Measurements from ENCODE around the gene FOXA2. TPM values are rescaled to one million over a fixed set of nuclear protein-coding genes. Genes with fewer than 3 reads are reported as not detected.
A peak's percentile ranks its signal among the peaks of the same experiment; 100 is the strongest.

Gene FOXA2
- total and polyA plus RNA-seq, 12 donors: not detected

DNA sequence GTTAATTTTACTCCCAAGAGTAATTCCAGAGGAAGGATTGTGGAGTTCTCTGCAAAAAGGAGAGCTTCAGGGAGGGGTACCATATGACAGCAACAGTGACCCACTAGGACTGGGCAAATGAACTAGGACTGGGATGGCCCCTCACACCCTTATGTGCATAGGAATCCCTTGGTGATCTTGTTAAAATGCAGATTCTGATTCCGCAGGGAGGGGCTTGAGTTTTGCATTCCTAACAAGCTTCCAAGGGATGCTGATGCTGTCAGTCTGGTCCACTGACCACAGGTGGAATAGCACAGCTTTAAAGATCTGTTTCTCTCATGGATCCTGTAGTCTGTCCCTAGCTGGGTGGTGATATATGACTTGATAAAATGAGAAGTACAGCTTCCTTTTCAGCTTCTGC, 6.3 kb upstream of the FOXA2 start:
- Histone ChIP-seq H3K9me3 (replicated peaks in 1 of 3) (no peaks in the 10 kb centered on the region), H3K27ac (no peak overlapping the region), H3K36me3 (replicated peaks in 1 of 2) (no peaks in the 10 kb centered on the region), H3K4me3 (no peak overlapping the region), H3K4me1 (replicated peaks in 1 of 2) (no peaks in the 10 kb centered on the region), H3K27me3 (peaks cover 39% of the 10 kb centered on the region)
- 0 to 14% (median 2%) methylated on average over 1 of the region's 1 CpG for WGBS, 4 donors
- TF ChIP-seq, protein P1, sequence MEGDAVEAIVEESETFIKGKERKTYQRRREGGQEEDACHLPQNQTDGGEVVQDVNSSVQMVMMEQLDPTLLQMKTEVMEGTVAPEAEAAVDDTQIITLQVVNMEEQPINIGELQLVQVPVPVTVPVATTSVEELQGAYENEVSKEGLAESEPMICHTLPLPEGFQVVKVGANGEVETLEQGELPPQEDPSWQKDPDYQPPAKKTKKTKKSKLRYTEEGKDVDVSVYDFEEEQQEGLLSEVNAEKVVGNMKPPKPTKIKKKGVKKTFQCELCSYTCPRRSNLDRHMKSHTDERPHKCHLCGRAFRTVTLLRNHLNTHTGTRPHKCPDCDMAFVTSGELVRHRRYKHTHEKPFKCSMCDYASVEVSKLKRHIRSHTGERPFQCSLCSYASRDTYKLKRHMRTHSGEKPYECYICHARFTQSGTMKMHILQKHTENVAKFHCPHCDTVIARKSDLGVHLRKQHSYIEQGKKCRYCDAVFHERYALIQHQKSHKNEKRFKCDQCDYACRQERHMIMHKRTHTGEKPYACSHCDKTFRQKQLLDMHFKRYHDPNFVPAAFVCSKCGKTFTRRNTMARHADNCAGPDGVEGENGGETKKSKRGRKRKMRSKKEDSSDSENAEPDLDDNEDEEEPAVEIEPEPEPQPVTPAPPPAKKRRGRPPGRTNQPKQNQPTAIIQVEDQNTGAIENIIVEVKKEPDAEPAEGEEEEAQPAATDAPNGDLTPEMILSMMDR (IDR thresholded peaks at IDR 0.05): no peak
- TF ChIP-seq POLR2A (IDR thresholded peaks at IDR 0.05): no peak
- intact Hi-C loops (cut with DNase I): no loop called here
- no peak for DNase-seq

GRCh38 chr20:22586645-22587310, 2.4 kb upstream of the FOXA2 start:
- Histone ChIP-seq H3K9me3 (replicated peaks in 1 of 3) (no peaks in the 10 kb centered on the region), H3K4me3 (no peak overlapping the region), H3K4me1 (replicated peaks in 1 of 2) (no peaks in the 10 kb centered on the region), H3K27me3 (peaks cover 73% of the 10 kb centered on the region), H3K27ac (no peak overlapping the region), H3K36me3 (replicated peaks in 1 of 2) (no peaks in the 10 kb centered on the region)
- DNase-seq: peak in 2 of 7 donors; percentile 18 to 24
- TF ChIP-seq, protein P1 (IDR thresholded peaks at IDR 0.05): peak in 5 of 6 experiments; percentile 10 to 44 (median 28)
- TF ChIP-seq POLR2A (IDR thresholded peaks at IDR 0.05): no peak
- WGBS, 4 donors: 3 to 6% (median 6%) methylated on average over 7 to 47 of the region's 47 CpGs
- intact Hi-C loops (cut with DNase I): no loop called here

GRCh38 chr20:22585786-22586493, 1.6 kb upstream of the FOXA2 start:
- Histone ChIP-seq H3K27ac (no peak overlapping the region), H3K4me3 (no peak overlapping the region), H3K36me3 (replicated peaks in 1 of 2) (no peaks in the 10 kb centered on the region), H3K27me3 (peaks cover 82% of the 10 kb centered on the region), H3K4me1 (replicated peaks in 1 of 2) (no peaks in the 10 kb centered on the region), H3K9me3 (replicated peaks in 1 of 3) (no peaks in the 10 kb centered on the region)
- no peak for DNase-seq
- intact Hi-C loops (cut with DNase I): no loop called here
- TF ChIP-seq POLR2A (IDR thresholded peaks at IDR 0.05): no peak
- TF ChIP-seq, protein P1 (IDR thresholded peaks at IDR 0.05): no peak
- 10 to 19% (median 12%) methylated on average over 24 to 29 of the region's 29 CpGs for WGBS, 4 donors

DNA sequence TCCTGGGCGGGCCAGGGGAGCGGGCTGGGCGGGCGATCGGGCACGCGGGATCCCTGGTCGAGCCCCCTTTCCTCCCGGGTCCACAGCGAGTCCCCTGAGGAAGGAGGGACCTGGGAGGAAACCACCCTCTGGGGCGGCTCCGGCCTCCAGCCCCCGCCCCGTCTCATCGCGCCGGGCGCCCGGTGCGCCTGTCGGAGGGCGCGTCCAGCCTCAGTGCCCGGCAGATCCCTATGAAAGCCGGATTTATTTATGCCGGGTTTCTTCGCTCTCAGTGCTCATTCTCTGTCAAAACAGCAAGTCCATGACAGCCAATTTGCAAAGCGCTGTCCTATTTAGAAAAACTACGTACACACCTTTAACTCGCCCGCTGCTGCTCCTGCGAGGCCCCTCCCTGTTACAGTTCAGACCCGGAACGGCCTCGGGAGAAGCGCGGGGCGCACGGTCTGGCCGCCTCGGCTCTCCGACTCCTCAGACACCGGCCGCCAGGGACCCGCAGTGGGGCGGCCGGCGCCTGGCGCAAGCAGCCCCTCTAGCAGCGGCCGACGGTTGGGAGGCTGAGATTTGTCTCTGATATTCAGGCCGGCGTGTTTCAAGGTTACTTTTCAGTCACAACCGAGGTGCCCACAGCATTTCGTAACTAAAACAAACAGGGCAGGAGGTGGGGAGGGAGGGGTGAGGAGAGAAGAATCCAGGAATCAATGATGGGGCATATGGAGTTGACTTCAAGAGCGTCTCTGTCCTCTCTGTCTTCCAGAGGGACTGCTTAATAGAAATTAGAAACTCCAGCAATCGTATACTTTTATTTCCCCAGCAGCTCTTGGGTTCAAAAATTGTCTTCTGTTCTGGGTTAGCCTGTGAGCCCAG, 782 bp upstream of the FOXA2 start:
- Histone ChIP-seq H3K27ac (no peak overlapping the region), H3K4me3 (no peak overlapping the region), H3K27me3 (peaks cover 89% of the 10 kb centered on the region), H3K4me1 (replicated peaks in 1 of 2) (no peaks in the 10 kb centered on the region), H3K36me3 (replicated peaks in 1 of 2) (no peaks in the 10 kb centered on the region), H3K9me3 (replicated peaks in 1 of 3) (no peaks in the 10 kb centered on the region)
- TF ChIP-seq, protein P1 (IDR thresholded peaks at IDR 0.05): no peak
- TF ChIP-seq POLR2A (IDR thresholded peaks at IDR 0.05): no peak
- no peak for DNase-seq
- intact Hi-C loops (cut with DNase I): no loop called here
- WGBS, 4 donors: 2 to 6% (median 3%) methylated on average over 17 to 58 of the region's 58 CpGs
